Activated T-cell treated with anti-CD3 and anti-CD28 coated beads for 4 hours (primary cell): ENCODE data around the gene RAB7B.

Source experiments
- DNase-seq: peaks from one replicate; pipeline ENCODE4 v3.0.0-alpha.2; 2020

Gene RAB7B

GRCh38 chr1:205993068-205993467 lies 10.1 kb downstream of the RAB7B start:
- DNase-seq = no peak

GRCh38 chr1:205992218-205992882 lies 10.8 kb downstream of the RAB7B start:
- no peak for DNase-seq

GRCh38 chr1:205991237-205991636 lies 12.0 kb downstream of the RAB7B start:
- DNase-seq = no peak

- DNase-seq = no peak
Observed at GRCh38 chr1:205990226-205990625, 13.0 kb downstream of the RAB7B start.

GRCh38 chr1:205989786-205990185 lies 13.4 kb downstream of the RAB7B start:
- no peak for DNase-seq

GRCh38 chr1:205988585-205988995 lies 14.6 kb downstream of the RAB7B start:
- no peak for DNase-seq

- no peak for DNase-seq
Observed at GRCh38 chr1:205986861-205987260, 16.3 kb downstream of the RAB7B start.

- DNase-seq = no peak
Observed at GRCh38 chr1:205986292-205986691, 16.9 kb downstream of the RAB7B start.

- DNase-seq = no peak
Observed at GRCh38 chr1:205985330-205986005, 17.7 kb downstream of the RAB7B start.

- peak; percentile 5 for DNase-seq
Observed at GRCh38 chr1:205983925-205984725, 19.1 kb downstream of the RAB7B start.

- no peak for DNase-seq
Observed at GRCh38 chr1:205981257-205981656, 21.9 kb downstream of the RAB7B start.

GRCh38 chr1:205980237-205980870 lies 22.8 kb downstream of the RAB7B start:
- DNase-seq = no peak

GRCh38 chr1:205979301-205979700 lies 23.9 kb downstream of the RAB7B start:
- no peak for DNase-seq

- no peak for DNase-seq
Observed at GRCh38 chr1:205978676-205979075, 24.5 kb downstream of the RAB7B start.

- DNase-seq = peak; percentile 67
Observed at GRCh38 chr1:205977402-205978014, 25.7 kb downstream of the RAB7B start.

- no peak for DNase-seq
Observed at GRCh38 chr1:205976708-205977401, 26.3 kb downstream of the RAB7B start.

- DNase-seq = no peak
Observed at GRCh38 chr1:205976036-205976435, 27.2 kb downstream of the RAB7B start.

- no peak for DNase-seq
Observed at GRCh38 chr1:205975387-205975998, 27.7 kb downstream of the RAB7B start.

- DNase-seq = no peak
Observed at GRCh38 chr1:205974712-205975111, 28.5 kb downstream of the RAB7B start.

- no peak for DNase-seq
Observed at GRCh38 chr1:205973377-205974232, 29.6 kb downstream of the RAB7B start.
